ENCODE results near the gene EPS8L3. TPM values are rescaled to one million over a fixed set of nuclear protein-coding genes. Genes with fewer than 3 reads are reported as not detected.
"Not testable (repeated sequence)": the region's sequence is repeated elsewhere in the genome, so short reads cannot be mapped to it uniquely, and the experiment has no call there.

The EPS8L3 gene
- total RNA-seq, 1 experiment from 2014 or later: not detected

- peaks cover 8% of the 10 kb centered on the region for H3K4me1 ChIP-seq (ENCODE audit: insufficient read depth, low read length, poor library complexity, severe bottlenecking)
- H3K27me3 ChIP-seq (replicated peaks; ENCODE audit: insufficient read depth, low read depth, low read length, poor library complexity): no peaks in the 10 kb centered on the region
- no peak overlapping the region for H3K4me3 ChIP-seq (ENCODE audit: low read depth, low read length, poor library complexity, severe bottlenecking)
- TF ChIP-seq EZH2 (IDR thresholded peaks at IDR 0.05; ENCODE audit: borderline replicate concordance, low read depth, low read length, poor library complexity, severe bottlenecking) (no peak), CTCF (conservative IDR thresholded peaks at IDR 0.05; ENCODE audit: low read depth, low read length) (no peak)
- H3K27ac ChIP-seq (ENCODE audit: low read depth, low read length, poor library complexity, severe bottlenecking): no peak overlapping the region
- no peak for DNase-seq (ENCODE audit: low spot score)
- ChIA-PET POLR2A (ENCODE audit: low non-redundant PET) (interaction anchor here (0.6 kb wide), 1 partner anchor 687 kb away, joined by 4 read pairs; no protein-coding TSS in a partner anchor), CTCF (no interaction called here)
- intact Hi-C loops (cut with micrococcal nuclease; ENCODE audit: unreplicated experiment): no loop called here
- no peaks in the 10 kb centered on the region for H3K36me3 ChIP-seq (ENCODE audit: insufficient read depth, low read length, poor library complexity, severe bottlenecking)
- no TSS peak for BruUV-seq (replicated peaks)
- H3K9me3 ChIP-seq (ENCODE audit: low read depth, low read length, poor library complexity, severe bottlenecking): no peaks in the 10 kb centered on the region
Observed at GRCh38 chr1:109800291-109800690, 36.6 kb upstream of the EPS8L3 start.

GRCh38 chr1:109799445-109799844 is 35.7 kb upstream of the EPS8L3 start:
- POLR2A ChIA-PET (ENCODE audit: low non-redundant PET): no interaction called here
- H3K4me1 ChIP-seq (ENCODE audit: insufficient read depth, low read length, poor library complexity, severe bottlenecking): peaks cover 12% of the 10 kb centered on the region
- BruUV-seq (replicated peaks): no TSS peak
- DNase-seq (ENCODE audit: low spot score): no peak
- no peak overlapping the region for H3K4me3 ChIP-seq (ENCODE audit: low read depth, low read length, poor library complexity, severe bottlenecking)
- intact Hi-C loops (cut with micrococcal nuclease; ENCODE audit: unreplicated experiment): no loop called here
- TF ChIP-seq EZH2 (IDR thresholded peaks at IDR 0.05; ENCODE audit: borderline replicate concordance, low read depth, low read length, poor library complexity, severe bottlenecking) (no peak), CTCF (conservative IDR thresholded peaks at IDR 0.05; ENCODE audit: low read depth, low read length) (no peak)
- H3K9me3 ChIP-seq (ENCODE audit: low read depth, low read length, poor library complexity, severe bottlenecking): no peaks in the 10 kb centered on the region
- H3K27me3 ChIP-seq (replicated peaks; ENCODE audit: insufficient read depth, low read depth, low read length, poor library complexity): no peaks in the 10 kb centered on the region
- H3K36me3 ChIP-seq (ENCODE audit: insufficient read depth, low read length, poor library complexity, severe bottlenecking): no peaks in the 10 kb centered on the region
- CTCF ChIA-PET: no interaction called here
- H3K27ac ChIP-seq (ENCODE audit: low read depth, low read length, poor library complexity, severe bottlenecking): no peak overlapping the region

GRCh38 chr1:109797303-109797595 is 33.5 kb upstream of the EPS8L3 start:
- H3K27ac ChIP-seq (ENCODE audit: low read depth, low read length, poor library complexity, severe bottlenecking); H3K36me3 ChIP-seq (ENCODE audit: insufficient read depth, low read length, poor library complexity, severe bottlenecking); BruUV-seq (replicated peaks); H3K4me3 ChIP-seq (ENCODE audit: low read depth, low read length, poor library complexity, severe bottlenecking); CTCF ChIA-PET; H3K9me3 ChIP-seq (ENCODE audit: low read depth, low read length, poor library complexity, severe bottlenecking); intact Hi-C loops (cut with micrococcal nuclease; ENCODE audit: unreplicated experiment); H3K27me3 ChIP-seq (replicated peaks; ENCODE audit: insufficient read depth, low read depth, low read length, poor library complexity); DNase-seq (ENCODE audit: low spot score): not testable (repeated sequence)
- H3K4me1 ChIP-seq (ENCODE audit: insufficient read depth, low read length, poor library complexity, severe bottlenecking): peaks cover 22% of the 10 kb centered on the region
- POLR2A ChIA-PET (ENCODE audit: low non-redundant PET): interaction anchor here (0.6 to 0.7 kb wide), 2 partner anchors 61 to 303 kb away, joined by 3 to 4 read pairs; partner anchors contain the start of gene CYB561D1

- Histone ChIP-seq H3K27me3 (replicated peaks; ENCODE audit: insufficient read depth, low read depth, low read length, poor library complexity) (no peaks in the 10 kb centered on the region), H3K4me1 (ENCODE audit: insufficient read depth, low read length, poor library complexity, severe bottlenecking) (peaks cover 28% of the 10 kb centered on the region), H3K4me3 (ENCODE audit: low read depth, low read length, poor library complexity, severe bottlenecking) (no peak overlapping the region), H3K36me3 (ENCODE audit: insufficient read depth, low read length, poor library complexity, severe bottlenecking) (no peaks in the 10 kb centered on the region), H3K27ac (ENCODE audit: low read depth, low read length, poor library complexity, severe bottlenecking) (no peak overlapping the region), H3K9me3 (ENCODE audit: low read depth, low read length, poor library complexity, severe bottlenecking) (no peaks in the 10 kb centered on the region)
- DNase-seq (ENCODE audit: low spot score): no peak
- ChIA-PET POLR2A (ENCODE audit: low non-redundant PET) (interaction anchor here (0.7 kb wide), 1 partner anchor 303 kb away, joined by 4 read pairs; the partner anchor contains the start of gene CYB561D1), CTCF (no interaction called here)
- BruUV-seq (replicated peaks): no TSS peak
- intact Hi-C loops (cut with micrococcal nuclease; ENCODE audit: unreplicated experiment): no loop called here
- TF ChIP-seq CTCF (conservative IDR thresholded peaks at IDR 0.05; ENCODE audit: low read depth, low read length): no peak
- TF ChIP-seq EZH2 (IDR thresholded peaks at IDR 0.05; ENCODE audit: borderline replicate concordance, low read depth, low read length, poor library complexity, severe bottlenecking): no peak
Observed at GRCh38 chr1:109796484-109797302, 33.0 kb upstream of the EPS8L3 start.

Measured in A673 (cell line).